ENCODE measurements around the gene SCO1. TPM values are rescaled to one million over a fixed set of nuclear protein-coding genes. Genes with fewer than 3 reads are reported as not detected.

SCO1 gene
- total and polyA plus RNA-seq, 4 donors: 18.0 to 33.2 (median 22.8) TPM

DNA sequence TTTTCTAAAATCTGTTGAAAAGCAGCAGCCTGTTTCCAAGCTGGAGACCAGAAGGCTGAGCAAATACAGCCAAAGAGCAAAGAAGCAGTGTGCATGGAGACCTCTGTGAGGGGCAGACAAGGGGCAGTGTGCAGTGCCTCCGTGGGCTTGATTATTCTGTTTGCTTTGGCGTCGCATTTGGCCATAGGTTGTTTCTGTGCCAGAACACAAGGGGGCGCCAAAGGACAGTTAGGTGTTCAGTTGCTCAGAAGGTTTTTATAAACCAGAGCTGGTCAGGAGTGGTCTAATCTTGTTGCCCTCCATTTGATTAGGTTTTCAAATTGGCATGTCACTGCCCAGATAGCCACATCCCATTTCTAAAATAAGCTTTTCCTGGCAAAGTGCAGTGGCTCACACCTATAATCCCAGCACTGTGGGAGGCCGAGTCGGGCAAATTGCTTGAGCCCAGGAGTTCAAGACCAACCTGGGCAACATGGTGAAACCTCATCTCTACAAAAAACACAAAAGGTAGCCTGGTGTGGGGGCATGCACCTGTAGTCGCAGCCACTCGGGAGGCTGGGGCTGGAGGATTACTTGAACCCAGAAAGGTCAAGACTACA, 50.8 kb downstream of the SCO1 start:
- peak; percentile 83 for DNase-seq (ENCODE audit: low spot score)
- Histone ChIP-seq H3K36me3 (ENCODE audit: control insufficient read depth in 4 of 4, insufficient read depth in 3 of 4, low read depth in 1 of 4, low read length in 3 of 4) (peaks cover 2 to 29% (median 9%) of the 10 kb centered on the region in 4 donors), H3K27me3 (ENCODE audit: control insufficient read depth in 4 of 4, insufficient read depth in 4 of 4, low read length in 3 of 4) (no peaks in the 10 kb centered on the region), H3K9me3 (ENCODE audit: control insufficient read depth in 4 of 4, low read length in 3 of 4) (no peaks in the 10 kb centered on the region), H3K4me3 (ENCODE audit: low read depth in 1 of 3, low read length in 3 of 3) (no peak overlapping the region), H3K27ac (ENCODE audit: low read depth in 1 of 2, low read length in 2 of 2) (no peak overlapping the region), H3K4me1 (ENCODE audit: control insufficient read depth in 4 of 4, insufficient read depth in 4 of 4, low read length in 3 of 4) (peaks cover 0 to 4% (median 1%) of the 10 kb centered on the region in 4 donors), H3K9ac (ENCODE audit: low read depth in 1 of 2, low read length in 2 of 2) (no peak overlapping the region)
- TF ChIP-seq, protein P1, sequence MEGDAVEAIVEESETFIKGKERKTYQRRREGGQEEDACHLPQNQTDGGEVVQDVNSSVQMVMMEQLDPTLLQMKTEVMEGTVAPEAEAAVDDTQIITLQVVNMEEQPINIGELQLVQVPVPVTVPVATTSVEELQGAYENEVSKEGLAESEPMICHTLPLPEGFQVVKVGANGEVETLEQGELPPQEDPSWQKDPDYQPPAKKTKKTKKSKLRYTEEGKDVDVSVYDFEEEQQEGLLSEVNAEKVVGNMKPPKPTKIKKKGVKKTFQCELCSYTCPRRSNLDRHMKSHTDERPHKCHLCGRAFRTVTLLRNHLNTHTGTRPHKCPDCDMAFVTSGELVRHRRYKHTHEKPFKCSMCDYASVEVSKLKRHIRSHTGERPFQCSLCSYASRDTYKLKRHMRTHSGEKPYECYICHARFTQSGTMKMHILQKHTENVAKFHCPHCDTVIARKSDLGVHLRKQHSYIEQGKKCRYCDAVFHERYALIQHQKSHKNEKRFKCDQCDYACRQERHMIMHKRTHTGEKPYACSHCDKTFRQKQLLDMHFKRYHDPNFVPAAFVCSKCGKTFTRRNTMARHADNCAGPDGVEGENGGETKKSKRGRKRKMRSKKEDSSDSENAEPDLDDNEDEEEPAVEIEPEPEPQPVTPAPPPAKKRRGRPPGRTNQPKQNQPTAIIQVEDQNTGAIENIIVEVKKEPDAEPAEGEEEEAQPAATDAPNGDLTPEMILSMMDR (IDR thresholded peaks at IDR 0.05; ENCODE audit: low read depth, low read length, missing input control): peak; percentile 86
- TF ChIP-seq RAD21 (IDR thresholded peaks at IDR 0.05) (peak; percentile 81 to 89), FOXA1 (IDR thresholded peaks at IDR 0.05) (no peak), EGR1 (IDR thresholded peaks at IDR 0.05; ENCODE audit: low read depth in 2 of 2) (no peak), RXRA (IDR thresholded peaks at IDR 0.05) (no peak)
- 45% methylated on average over 8 of the region's 8 CpGs for WGBS

DNA sequence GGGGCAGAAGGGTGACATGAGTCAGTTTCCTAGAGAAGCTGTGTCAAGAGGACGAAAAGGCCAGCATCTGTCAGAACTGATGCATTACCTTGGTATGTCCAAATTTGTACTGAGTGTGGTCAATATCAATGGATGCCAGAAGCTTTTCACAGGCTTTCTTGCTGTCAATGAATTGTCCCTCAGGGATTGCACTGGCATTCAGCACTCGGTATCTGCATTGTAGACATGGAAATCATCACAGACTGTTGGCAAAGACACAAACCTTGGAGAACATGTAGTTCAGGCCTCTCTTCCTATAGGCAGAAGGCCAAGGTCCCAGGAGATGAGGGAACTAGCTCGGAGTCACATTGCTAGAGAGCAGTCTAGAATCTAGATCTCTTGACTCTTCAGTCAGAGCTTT, 56.9 kb downstream of the SCO1 start:
- H3K27ac ChIP-seq (ENCODE audit: low read depth in 1 of 2, low read length in 2 of 2): no peak overlapping the region
- peaks cover 4 to 60% (median 32%) of the 10 kb centered on the region in 4 donors for H3K36me3 ChIP-seq (ENCODE audit: control insufficient read depth in 4 of 4, insufficient read depth in 3 of 4, low read depth in 1 of 4, low read length in 3 of 4)
- WGBS: 65% methylated on average over 3 of the region's 3 CpGs
- TF ChIP-seq RXRA (IDR thresholded peaks at IDR 0.05) (no peak), EGR1 (IDR thresholded peaks at IDR 0.05; ENCODE audit: low read depth in 2 of 2) (no peak), FOXA1 (IDR thresholded peaks at IDR 0.05) (no peak), GABPA (IDR thresholded peaks at IDR 0.05 in 1 of 2, conservative IDR thresholded peaks at IDR 0.05 in 1 of 2) (no peak), JUND (IDR thresholded peaks at IDR 0.05) (no peak), TAF1 (conservative IDR thresholded peaks at IDR 0.05) (no peak), RAD21 (IDR thresholded peaks at IDR 0.05) (no peak), HNF4A (conservative IDR thresholded peaks at IDR 0.05) (no peak), YY1 (IDR thresholded peaks at IDR 0.05) (no peak), HNF4G (IDR thresholded peaks at IDR 0.05) (no peak), FOXA2 (IDR thresholded peaks at IDR 0.05) (no peak), NR2F2 (IDR thresholded peaks at IDR 0.05) (no peak)
- TF ChIP-seq, protein P1 (IDR thresholded peaks at IDR 0.05; ENCODE audit: low read depth, low read length, missing input control): no peak
- TF ChIP-seq, protein P2, sequence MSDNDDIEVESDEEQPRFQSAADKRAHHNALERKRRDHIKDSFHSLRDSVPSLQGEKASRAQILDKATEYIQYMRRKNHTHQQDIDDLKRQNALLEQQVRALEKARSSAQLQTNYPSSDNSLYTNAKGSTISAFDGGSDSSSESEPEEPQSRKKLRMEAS (IDR thresholded peaks at IDR 0.05): no peak
- TF ChIP-seq, protein P3, sequence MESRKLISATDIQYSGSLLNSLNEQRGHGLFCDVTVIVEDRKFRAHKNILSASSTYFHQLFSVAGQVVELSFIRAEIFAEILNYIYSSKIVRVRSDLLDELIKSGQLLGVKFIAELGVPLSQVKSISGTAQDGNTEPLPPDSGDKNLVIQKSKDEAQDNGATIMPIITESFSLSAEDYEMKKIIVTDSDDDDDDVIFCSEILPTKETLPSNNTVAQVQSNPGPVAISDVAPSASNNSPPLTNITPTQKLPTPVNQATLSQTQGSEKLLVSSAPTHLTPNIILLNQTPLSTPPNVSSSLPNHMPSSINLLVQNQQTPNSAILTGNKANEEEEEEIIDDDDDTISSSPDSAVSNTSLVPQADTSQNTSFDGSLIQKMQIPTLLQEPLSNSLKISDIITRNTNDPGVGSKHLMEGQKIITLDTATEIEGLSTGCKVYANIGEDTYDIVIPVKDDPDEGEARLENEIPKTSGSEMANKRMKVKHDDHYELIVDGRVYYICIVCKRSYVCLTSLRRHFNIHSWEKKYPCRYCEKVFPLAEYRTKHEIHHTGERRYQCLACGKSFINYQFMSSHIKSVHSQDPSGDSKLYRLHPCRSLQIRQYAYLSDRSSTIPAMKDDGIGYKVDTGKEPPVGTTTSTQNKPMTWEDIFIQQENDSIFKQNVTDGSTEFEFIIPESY (IDR thresholded peaks at IDR 0.05): no peak
- TF ChIP-seq, protein P4, sequence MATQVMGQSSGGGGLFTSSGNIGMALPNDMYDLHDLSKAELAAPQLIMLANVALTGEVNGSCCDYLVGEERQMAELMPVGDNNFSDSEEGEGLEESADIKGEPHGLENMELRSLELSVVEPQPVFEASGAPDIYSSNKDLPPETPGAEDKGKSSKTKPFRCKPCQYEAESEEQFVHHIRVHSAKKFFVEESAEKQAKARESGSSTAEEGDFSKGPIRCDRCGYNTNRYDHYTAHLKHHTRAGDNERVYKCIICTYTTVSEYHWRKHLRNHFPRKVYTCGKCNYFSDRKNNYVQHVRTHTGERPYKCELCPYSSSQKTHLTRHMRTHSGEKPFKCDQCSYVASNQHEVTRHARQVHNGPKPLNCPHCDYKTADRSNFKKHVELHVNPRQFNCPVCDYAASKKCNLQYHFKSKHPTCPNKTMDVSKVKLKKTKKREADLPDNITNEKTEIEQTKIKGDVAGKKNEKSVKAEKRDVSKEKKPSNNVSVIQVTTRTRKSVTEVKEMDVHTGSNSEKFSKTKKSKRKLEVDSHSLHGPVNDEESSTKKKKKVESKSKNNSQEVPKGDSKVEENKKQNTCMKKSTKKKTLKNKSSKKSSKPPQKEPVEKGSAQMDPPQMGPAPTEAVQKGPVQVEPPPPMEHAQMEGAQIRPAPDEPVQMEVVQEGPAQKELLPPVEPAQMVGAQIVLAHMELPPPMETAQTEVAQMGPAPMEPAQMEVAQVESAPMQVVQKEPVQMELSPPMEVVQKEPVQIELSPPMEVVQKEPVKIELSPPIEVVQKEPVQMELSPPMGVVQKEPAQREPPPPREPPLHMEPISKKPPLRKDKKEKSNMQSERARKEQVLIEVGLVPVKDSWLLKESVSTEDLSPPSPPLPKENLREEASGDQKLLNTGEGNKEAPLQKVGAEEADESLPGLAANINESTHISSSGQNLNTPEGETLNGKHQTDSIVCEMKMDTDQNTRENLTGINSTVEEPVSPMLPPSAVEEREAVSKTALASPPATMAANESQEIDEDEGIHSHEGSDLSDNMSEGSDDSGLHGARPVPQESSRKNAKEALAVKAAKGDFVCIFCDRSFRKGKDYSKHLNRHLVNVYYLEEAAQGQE (IDR thresholded peaks at IDR 0.05): no peak
- TF ChIP-seq, protein P5, sequence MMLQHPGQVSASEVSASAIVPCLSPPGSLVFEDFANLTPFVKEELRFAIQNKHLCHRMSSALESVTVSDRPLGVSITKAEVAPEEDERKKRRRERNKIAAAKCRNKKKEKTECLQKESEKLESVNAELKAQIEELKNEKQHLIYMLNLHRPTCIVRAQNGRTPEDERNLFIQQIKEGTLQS (IDR thresholded peaks at IDR 0.05): no peak
- no peak overlapping the region for H3K4me3 ChIP-seq (ENCODE audit: low read depth in 1 of 3, low read length in 3 of 3)
- H3K4me1 ChIP-seq (ENCODE audit: control insufficient read depth in 4 of 4, insufficient read depth in 4 of 4, low read length in 3 of 4): no peaks in the 10 kb centered on the region
- H3K9ac ChIP-seq (ENCODE audit: low read depth in 1 of 2, low read length in 2 of 2): no peak overlapping the region
- DNase-seq (ENCODE audit: low spot score): no peak
- no peaks in the 10 kb centered on the region for H3K9me3 ChIP-seq (ENCODE audit: control insufficient read depth in 4 of 4, low read length in 3 of 4)
- no peaks in the 10 kb centered on the region for H3K27me3 ChIP-seq (ENCODE audit: control insufficient read depth in 4 of 4, insufficient read depth in 4 of 4, low read length in 3 of 4)
